NT2/D1 (cell line): ENCODE results near the gene OBSCN.
A peak's percentile ranks its signal among the peaks of the same experiment; 100 is the strongest.

Experiments used
- DNase-seq: peaks from one replicate; pipeline ENCODE4 v3.0.0-alpha.2; 2011; ENCODE audit warnings: low read depth, low spot score
- H3K27me3 ChIP-seq: 2 replicates; pipeline ENCODE4 v1.6.0; 2011; ENCODE audit warnings: mild to moderate bottlenecking; ENCODE audit not compliant: insufficient read length, insufficient read depth
- H3K36me3 ChIP-seq: 2 replicates; pipeline ENCODE4 v1.6.1; 2011; ENCODE audit warnings: mild to moderate bottlenecking, low read length, mixed read lengths; ENCODE audit not compliant: insufficient read depth, insufficient read length
- H3K4me1 ChIP-seq: 2 replicates; pipeline ENCODE4 v1.5.1; 2011; ENCODE audit not compliant: insufficient read depth, insufficient read length
- H3K4me3 ChIP-seq: 2 replicates; pipeline ENCODE4 v1.5.1; 2011; ENCODE audit warnings: low read depth; ENCODE audit not compliant: insufficient read length
- H3K9ac ChIP-seq: 2 replicates; pipeline ENCODE4 v1.6.0; 2011; ENCODE audit warnings: low read depth; ENCODE audit not compliant: insufficient read length
- H3K9me3 ChIP-seq: 2 replicates; pipeline ENCODE4 v1.5.1; 2011; ENCODE audit warnings: mild to moderate bottlenecking, low read length; ENCODE audit not compliant: insufficient read depth
- SUZ12 ChIP-seq: IDR thresholded peaks from 2 replicates; pipeline ENCODE4 v1.6.1; 2011; ENCODE audit not compliant: insufficient read length, insufficient read depth; ENCODE audit errors: extremely low read depth
- YY1 ChIP-seq: IDR thresholded peaks from 2 replicates; pipeline ENCODE4 v1.6.1; 2011; ENCODE audit not compliant: insufficient read length, insufficient read depth
- ZNF274 ChIP-seq: IDR thresholded peaks from 2 replicates; pipeline ENCODE4 v1.6.1; 2011; ENCODE audit warnings: mild to moderate bottlenecking, low read depth, low read length

The OBSCN gene

DNA sequence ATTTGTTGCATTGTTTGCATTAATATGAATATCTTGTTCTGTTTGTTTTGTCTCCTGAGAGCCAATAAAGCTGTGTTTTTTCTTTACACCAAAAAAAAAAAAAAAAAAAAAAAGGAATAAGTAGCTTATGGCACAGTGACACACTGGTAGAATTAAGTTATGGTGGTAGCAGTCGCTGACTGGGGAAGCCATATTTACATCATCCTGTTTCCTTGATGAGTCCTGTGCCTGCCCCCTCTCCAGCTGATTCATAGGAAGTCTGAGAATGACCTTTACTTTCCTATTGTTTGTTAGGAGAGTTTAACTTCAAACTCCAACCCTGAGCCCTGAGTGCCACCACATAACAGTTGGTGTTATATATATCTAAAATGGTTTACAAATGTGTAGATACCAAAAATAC is 62.2 kb downstream of the OBSCN start:
- no peak for TF ChIP-seq YY1
- TF ChIP-seq SUZ12 = no peak
- no peak for TF ChIP-seq ZNF274
- H3K4me3 ChIP-seq = no peak overlapping the region
- peaks cover 35% of the 10 kb centered on the region for H3K36me3 ChIP-seq
- H3K4me1 ChIP-seq = peaks cover 14% of the 10 kb centered on the region
- no peak overlapping the region for H3K9ac ChIP-seq
- H3K9me3 ChIP-seq = no peaks in the 10 kb centered on the region
- DNase-seq = no peak
- peaks cover 3% of the 10 kb centered on the region for H3K27me3 ChIP-seq

DNA sequence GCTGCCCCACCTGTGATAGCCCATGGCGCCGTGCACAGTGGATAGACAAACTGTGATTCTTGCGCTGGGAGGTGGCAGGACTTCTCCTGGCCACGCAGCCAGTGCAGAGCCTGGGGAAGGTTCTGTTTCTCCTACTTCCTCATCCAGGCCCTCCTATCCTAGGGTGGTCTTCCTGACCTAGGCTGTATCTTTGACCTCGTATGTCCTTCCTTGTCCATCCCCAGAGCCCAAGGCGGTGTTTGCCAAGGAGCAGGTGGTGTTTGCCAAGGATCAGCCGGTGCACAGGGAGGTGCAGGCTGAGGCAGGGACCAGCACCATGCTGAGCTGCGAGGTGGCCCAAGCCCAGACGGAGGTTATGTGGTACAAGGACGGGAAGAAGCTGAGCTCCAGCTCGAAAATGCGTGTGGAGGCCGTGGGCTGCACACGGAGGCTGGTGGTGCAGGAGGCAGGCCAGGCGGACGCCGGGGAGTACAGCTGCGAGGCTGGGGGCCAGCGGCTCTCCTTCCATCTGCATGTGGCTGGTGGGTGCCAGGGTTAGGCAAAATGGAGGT is 63.9 kb downstream of the OBSCN start:
- H3K9ac ChIP-seq = no peak overlapping the region
- H3K36me3 ChIP-seq = peaks cover 37% of the 10 kb centered on the region

GRCh38 chr1:228272331-228272791 is 64.5 kb downstream of the OBSCN start:
- peaks cover 21% of the 10 kb centered on the region for H3K4me1 ChIP-seq
- DNase-seq = no peak
- no peaks in the 10 kb centered on the region for H3K9me3 ChIP-seq
- TF ChIP-seq ZNF274 (no peak), SUZ12 (no peak), YY1 (no peak)
- no peak overlapping the region for H3K4me3 ChIP-seq
- H3K27me3 ChIP-seq = peaks cover 7% of the 10 kb centered on the region
- no peak overlapping the region for H3K9ac ChIP-seq
- peaks cover 43% of the 10 kb centered on the region for H3K36me3 ChIP-seq

More for the DNA sequence above, 63.9 kb downstream of the OBSCN start:
- no peak for TF ChIP-seq YY1
- TF ChIP-seq ZNF274 = no peak
- no peak for TF ChIP-seq SUZ12
- DNase-seq = no peak
- peaks cover 7% of the 10 kb centered on the region for H3K27me3 ChIP-seq
- no peak overlapping the region for H3K4me3 ChIP-seq
- no peaks in the 10 kb centered on the region for H3K9me3 ChIP-seq
- H3K4me1 ChIP-seq = peaks cover 21% of the 10 kb centered on the region

GRCh38 chr1:228272831-228273571 is 65.2 kb downstream of the OBSCN start:
- Histone ChIP-seq H3K4me1 (peaks cover 21% of the 10 kb centered on the region), H3K36me3 (peaks cover 46% of the 10 kb centered on the region), H3K27me3 (peaks cover 7% of the 10 kb centered on the region), H3K4me3 (no peak overlapping the region), H3K9ac (no peak overlapping the region), H3K9me3 (no peaks in the 10 kb centered on the region)
- TF ChIP-seq YY1 = no peak
- TF ChIP-seq SUZ12 = no peak
- TF ChIP-seq ZNF274 = no peak
- no peak for DNase-seq

DNA sequence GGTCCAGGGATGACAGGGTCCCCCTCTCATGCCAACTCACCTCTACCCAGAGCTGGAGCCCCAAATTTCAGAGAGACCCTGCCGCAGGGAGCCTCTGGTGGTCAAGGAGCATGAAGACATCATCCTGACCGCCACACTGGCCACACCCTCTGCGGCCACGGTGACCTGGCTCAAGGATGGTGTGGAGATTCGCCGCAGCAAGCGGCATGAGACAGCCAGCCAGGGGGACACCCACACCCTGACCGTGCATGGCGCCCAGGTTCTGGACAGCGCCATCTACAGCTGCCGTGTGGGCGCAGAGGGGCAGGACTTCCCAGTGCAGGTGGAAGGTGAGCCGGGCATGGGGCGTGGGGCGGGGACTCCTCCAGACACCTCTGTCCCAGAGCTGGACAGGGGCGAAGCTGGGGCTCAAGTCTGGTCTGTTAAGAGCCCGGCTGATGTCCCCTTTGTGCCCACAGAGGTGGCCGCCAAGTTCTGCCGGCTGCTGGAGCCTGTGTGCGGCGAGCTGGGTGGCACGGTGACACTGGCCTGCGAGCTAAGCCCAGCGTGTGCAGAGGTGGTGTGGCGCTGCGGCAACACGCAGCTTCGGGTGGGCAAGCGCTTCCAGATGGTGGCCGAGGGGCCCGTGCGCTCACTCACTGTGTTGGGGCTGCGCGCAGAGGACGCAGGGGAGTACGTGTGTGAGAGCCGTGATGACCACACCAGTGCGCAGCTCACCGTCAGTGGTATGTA is 66.0 kb downstream of the OBSCN start:
- peaks cover 51% of the 10 kb centered on the region for H3K36me3 ChIP-seq
- peaks cover 16% of the 10 kb centered on the region for H3K4me1 ChIP-seq
- no peak overlapping the region for H3K4me3 ChIP-seq
- H3K9ac ChIP-seq = peak overlapping the region; percentile 42
- no peak for DNase-seq
- H3K27me3 ChIP-seq = peaks cover 7% of the 10 kb centered on the region
- H3K9me3 ChIP-seq = no peaks in the 10 kb centered on the region
- no peak for TF ChIP-seq SUZ12

GRCh38 chr1:228274452-228275178 is 66.8 kb downstream of the OBSCN start:
- Histone ChIP-seq H3K4me1 (peaks cover 16% of the 10 kb centered on the region), H3K4me3 (no peak overlapping the region), H3K9ac (peak overlapping the region; percentile 42), H3K36me3 (peaks cover 59% of the 10 kb centered on the region), H3K27me3 (peaks cover 7% of the 10 kb centered on the region), H3K9me3 (no peaks in the 10 kb centered on the region)
- no peak for TF ChIP-seq ZNF274
- no peak for TF ChIP-seq YY1
- no peak for TF ChIP-seq SUZ12
- DNase-seq = no peak

GRCh38 chr1:228275179-228275429 is 67.3 kb downstream of the OBSCN start:
- Histone ChIP-seq H3K4me3 (peak overlapping the region; percentile 51), H3K27me3 (peaks cover 7% of the 10 kb centered on the region), H3K9me3 (no peaks in the 10 kb centered on the region), H3K36me3 (peaks cover 63% of the 10 kb centered on the region), H3K4me1 (peaks cover 16% of the 10 kb centered on the region), H3K9ac (peak overlapping the region; percentile 90)
- TF ChIP-seq SUZ12 = no peak
- TF ChIP-seq YY1 = no peak
- TF ChIP-seq ZNF274 = no peak
- DNase-seq = no peak
